Measurements from ENCODE around the gene SP2. TPM values are rescaled to one million over a fixed set of nuclear protein-coding genes. Genes with fewer than 3 reads are reported as not detected.
"Not testable (repeated sequence)": the region's sequence is repeated elsewhere in the genome, so short reads cannot be mapped to it uniquely, and the experiment has no call there.

The SP2 gene
- total RNA-seq, 1 donor from 2014 or later: 11.5 TPM

GRCh38 chr17:47917581-47917980 lies 21.5 kb downstream of the SP2 start:
- DNase-seq (ENCODE audit: extremely low read depth, low read depth, low spot score): no peak

- DNase-seq (ENCODE audit: extremely low read depth, low read depth, low spot score): no peak
Measured at GRCh38 chr17:47918006-47918405, 22.0 kb downstream of the SP2 start.

- no peak for DNase-seq (ENCODE audit: extremely low read depth, low read depth, low spot score)
Measured at GRCh38 chr17:47918991-47919390, 23.0 kb downstream of the SP2 start.

GRCh38 chr17:47919889-47920288 lies 23.9 kb downstream of the SP2 start:
- DNase-seq (ENCODE audit: extremely low read depth, low read depth, low spot score): not testable (repeated sequence)

- no peak for DNase-seq (ENCODE audit: extremely low read depth, low read depth, low spot score)
Measured at GRCh38 chr17:47924785-47925677, 29.0 kb downstream of the SP2 start.

GRCh38 chr17:47925678-47925988 lies 29.6 kb downstream of the SP2 start:
- DNase-seq (ENCODE audit: extremely low read depth, low read depth, low spot score): no peak

- DNase-seq (ENCODE audit: extremely low read depth, low read depth, low spot score): no peak
Measured at GRCh38 chr17:47927821-47928400, 31.9 kb downstream of the SP2 start.

- no peak for DNase-seq (ENCODE audit: extremely low read depth, low read depth, low spot score)
Measured at GRCh38 chr17:47928415-47928814, 32.4 kb downstream of the SP2 start.

- no peak for DNase-seq (ENCODE audit: extremely low read depth, low read depth, low spot score)
Measured at GRCh38 chr17:47929218-47930000, 33.4 kb downstream of the SP2 start.

- DNase-seq (ENCODE audit: extremely low read depth, low read depth, low spot score): no peak
Measured at GRCh38 chr17:47931848-47932247, 35.8 kb downstream of the SP2 start.

- DNase-seq (ENCODE audit: extremely low read depth, low read depth, low spot score): no peak
Measured at GRCh38 chr17:47934856-47935255, 38.8 kb downstream of the SP2 start.

- not testable (repeated sequence) for DNase-seq (ENCODE audit: extremely low read depth, low read depth, low spot score)
Measured at GRCh38 chr17:47935468-47935867, 39.4 kb downstream of the SP2 start.

- no peak for DNase-seq (ENCODE audit: extremely low read depth, low read depth, low spot score)
Measured at GRCh38 chr17:47935961-47936360, 39.9 kb downstream of the SP2 start.

- DNase-seq (ENCODE audit: extremely low read depth, low read depth, low spot score): no peak
Measured at GRCh38 chr17:47937941-47938340, 41.9 kb downstream of the SP2 start.

- DNase-seq (ENCODE audit: extremely low read depth, low read depth, low spot score): peak; percentile 99
Measured at GRCh38 chr17:47941246-47942095, 45.4 kb downstream of the SP2 start, which contains the start of gene PNPO. Gene PNPO (plus strand): TSS chr17:47941571. CDS start chr17:47941676, 105 bp downstream.

- no peak for DNase-seq (ENCODE audit: extremely low read depth, low read depth, low spot score)
Measured at GRCh38 chr17:47942096-47942510, 46.1 kb downstream of the SP2 start.

GRCh38 chr17:47942568-47942967 lies 46.5 kb downstream of the SP2 start:
- no peak for DNase-seq (ENCODE audit: extremely low read depth, low read depth, low spot score)

- DNase-seq (ENCODE audit: extremely low read depth, low read depth, low spot score): no peak
Measured at GRCh38 chr17:47945080-47945479, 49.0 kb downstream of the SP2 start.

GRCh38 chr17:47945529-47946508 lies 49.8 kb downstream of the SP2 start:
- no peak for DNase-seq (ENCODE audit: extremely low read depth, low read depth, low spot score)
